RKO (cell line): Measurements from ENCODE around the gene AGAP2.
"Not testable (repeated sequence)": the region's sequence is repeated elsewhere in the genome, so short reads cannot be mapped to it uniquely, and the experiment has no call there.

Source experiments
- DNase-seq: peaks from one replicate; pipeline ENCODE4 v3.0.0-alpha.2; 2016; ENCODE audit warnings: low spot score

AGAP2 gene

DNA sequence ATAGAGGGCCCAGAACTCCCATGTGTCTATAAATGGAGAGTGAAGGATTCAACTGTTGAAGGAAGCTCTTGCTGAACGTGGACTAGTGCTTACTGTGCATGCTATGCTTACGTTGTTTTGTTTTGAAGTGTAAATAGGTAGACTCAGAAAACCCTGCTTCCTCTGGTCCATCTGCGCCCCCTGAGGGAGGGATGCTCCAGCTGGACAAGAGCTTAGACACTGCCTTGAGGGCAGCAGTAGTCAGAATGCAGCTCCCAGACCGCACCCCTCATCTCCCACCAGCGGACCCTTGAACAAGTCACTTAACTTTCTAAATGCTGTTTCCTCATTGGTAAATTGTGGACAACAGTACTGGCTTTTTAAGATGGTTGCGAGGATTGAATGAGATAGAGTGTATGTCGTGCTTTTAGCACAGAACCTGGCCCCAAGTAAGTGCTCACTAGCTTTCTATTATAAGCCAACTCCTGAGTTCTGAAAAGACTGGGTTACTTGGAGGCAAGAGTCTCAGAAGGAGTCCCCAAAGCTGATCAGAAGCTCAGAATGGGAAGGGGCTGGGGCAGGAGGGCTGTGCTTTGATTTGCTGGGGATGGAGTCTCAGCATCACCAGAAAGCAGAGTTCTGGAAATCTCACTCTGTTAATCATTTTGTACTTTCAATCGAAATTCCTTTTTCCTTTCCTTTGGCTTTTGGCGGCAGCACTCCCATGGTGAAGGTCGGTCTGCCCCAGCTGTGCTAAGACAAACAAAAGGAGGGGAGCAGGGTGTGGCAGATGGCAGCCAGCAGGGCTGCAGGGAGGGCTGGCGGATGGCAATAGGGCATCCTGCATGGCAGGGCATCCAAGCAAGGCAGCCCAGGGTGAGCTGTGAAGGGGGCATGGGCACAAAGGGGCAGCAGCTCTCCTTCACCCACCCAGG is 15.6 kb downstream of the AGAP2 start:
- no peak for DNase-seq

DNA sequence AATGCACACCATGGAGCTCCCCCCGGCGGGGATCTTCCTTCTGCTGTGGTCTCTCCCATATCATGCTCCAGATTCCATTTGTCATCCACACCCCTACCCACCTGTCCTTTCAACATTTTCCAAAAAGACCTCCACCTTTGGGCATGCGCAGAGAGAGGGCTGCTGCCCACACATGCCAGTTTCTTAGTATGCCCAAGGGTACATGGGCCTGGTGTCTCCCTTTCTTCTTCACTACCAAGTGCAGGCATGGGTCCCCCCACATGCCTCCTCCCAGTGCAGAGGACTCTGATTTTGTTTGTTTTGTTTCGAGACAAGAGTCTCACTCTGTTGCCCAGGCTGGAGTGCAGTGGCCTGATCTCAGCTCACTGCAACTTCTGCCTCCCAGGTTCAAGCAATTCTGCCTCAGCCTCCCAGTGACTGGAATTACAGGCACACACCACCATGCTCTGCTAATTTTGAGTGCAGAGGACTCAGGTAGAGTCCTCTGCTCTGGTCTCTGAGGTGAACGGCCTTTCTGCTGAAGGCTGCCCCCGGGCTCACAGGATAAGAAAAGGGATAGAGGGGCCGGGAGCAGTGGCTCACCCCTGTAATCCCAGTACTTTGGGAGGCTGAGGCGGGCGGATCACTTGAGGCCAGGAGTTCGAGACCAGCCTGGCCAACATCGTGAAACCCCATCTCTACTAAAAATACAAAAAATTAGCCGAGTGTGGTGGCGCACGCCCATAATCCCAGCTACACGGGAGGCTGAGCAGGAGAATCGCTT is 16.5 kb downstream of the AGAP2 start:
- not testable (repeated sequence) for DNase-seq

DNA sequence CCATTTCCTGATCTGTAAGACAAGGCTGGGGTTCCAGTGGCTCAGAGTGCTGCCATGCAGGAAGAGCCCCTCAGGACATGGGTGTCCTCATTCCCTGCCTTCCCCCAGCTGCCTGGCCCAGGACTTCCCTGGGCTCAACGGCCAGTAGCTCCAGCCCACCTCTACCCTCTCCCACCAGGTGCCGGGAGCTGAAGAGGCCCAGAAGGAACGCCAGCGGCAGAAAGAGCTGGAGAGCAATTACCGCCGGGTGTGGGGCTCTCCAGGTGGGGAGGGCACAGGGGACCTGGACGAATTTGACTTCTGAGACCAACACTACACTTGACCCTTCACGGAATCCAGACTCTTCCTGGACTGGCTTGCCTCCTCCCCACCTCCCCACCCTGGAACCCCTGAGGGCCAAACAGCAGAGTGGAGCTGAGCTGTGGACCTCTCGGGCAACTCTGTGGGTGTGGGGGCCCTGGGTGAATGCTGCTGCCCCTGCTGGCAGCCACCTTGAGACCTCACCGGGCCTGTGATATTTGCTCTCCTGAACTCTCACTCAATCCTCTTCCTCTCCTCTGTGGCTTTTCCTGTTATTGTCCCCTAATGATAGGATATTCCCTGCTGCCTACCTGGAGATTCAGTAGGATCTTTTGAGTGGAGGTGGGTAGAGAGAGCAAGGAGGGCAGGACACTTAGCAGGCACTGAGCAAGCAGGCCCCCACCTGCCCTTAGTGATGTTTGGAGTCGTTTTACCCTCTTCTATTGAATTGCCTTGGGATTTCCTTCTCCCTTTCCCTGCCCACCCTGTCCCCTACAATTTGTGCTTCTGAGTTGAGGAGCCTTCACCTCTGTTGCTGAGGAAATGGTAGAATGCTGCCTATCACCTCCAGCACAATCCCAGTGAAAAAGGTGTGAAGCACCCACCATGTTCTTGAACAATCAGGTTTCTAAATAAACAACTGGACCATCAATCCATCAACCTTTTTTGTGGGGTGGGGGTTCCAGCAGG is 17.6 kb downstream of the AGAP2 start:
- DNase-seq = no peak

DNA sequence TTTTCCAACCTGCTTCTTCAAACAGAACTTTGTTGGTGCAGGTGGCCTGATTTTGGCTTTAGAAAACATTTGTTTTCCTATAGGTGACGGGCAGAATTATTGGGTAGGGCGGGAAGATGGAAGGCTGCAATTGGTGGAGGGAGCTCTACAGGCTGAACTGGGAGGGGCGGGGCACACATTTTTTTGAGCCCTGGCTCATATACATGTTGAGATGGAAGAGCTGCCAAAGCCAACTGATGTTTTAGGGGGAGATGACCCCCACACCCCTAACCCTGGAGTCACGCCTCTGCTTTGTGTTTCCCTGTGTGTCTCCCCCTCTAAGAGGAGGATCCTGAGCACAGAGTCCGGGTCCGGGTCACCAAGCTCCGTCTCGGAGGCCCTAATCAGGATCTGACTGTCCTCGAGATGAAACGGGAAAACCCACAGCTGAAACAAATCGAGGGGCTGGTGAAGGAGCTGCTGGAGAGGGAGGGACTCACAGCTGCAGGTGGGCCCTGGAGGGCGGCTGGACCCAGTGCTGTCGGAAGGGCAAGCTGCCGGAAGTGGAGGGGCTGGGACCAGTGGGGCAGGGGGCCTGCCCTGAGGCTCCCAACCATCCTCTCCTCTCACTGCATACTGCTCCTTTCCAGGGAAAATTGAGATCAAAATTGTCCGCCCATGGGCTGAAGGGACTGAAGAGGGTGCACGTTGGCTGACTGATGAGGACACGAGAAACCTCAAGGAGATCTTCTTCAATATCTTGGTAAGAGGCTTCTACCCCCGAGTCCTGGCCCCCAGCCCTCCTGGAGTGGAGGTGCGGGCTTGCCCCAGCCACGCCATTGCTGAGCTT is 18.6 kb downstream of the AGAP2 start:
- DNase-seq = no peak

DNA sequence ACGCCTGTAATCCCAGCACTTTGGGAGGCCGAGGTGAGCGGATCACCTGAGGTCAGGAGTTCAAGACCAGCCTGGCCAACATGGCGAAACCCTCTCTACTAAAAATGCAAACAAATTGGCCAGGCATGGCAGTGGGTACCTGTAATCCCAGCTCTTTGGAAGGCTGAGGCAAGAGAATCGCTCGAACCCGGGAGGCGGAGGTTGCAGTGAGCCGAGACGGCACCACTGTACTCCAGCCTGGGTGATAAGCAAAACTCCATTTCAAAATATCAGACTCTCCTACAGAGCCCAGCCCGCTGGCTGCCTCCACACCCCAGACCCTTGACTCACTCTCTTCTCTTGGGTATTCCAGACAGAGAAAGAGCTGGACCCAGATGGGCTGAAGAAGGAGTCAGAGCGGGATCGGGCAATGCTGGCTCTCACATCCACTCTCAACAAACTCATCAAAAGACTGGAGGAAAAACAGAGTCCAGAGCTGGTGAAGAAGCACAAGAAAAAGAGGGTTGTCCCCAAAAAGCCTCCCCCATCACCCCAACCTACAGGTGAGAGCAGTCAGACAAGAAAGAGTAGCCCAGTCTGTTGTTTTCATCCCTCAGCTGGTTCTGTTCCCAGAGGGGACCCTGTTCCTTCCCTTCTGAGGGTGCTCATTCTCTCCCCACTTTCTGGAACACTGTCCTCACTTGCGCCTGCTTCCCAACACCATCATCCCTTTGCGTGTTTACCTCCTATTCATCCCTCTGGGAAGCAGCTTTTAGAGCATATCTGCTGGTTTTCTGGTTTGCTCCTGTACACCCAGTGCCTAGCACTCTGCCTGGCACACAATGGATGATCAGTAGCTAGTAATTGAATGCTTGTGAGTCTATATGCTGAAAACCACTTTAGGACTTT is 19.7 kb downstream of the AGAP2 start:
- DNase-seq = no peak

DNA sequence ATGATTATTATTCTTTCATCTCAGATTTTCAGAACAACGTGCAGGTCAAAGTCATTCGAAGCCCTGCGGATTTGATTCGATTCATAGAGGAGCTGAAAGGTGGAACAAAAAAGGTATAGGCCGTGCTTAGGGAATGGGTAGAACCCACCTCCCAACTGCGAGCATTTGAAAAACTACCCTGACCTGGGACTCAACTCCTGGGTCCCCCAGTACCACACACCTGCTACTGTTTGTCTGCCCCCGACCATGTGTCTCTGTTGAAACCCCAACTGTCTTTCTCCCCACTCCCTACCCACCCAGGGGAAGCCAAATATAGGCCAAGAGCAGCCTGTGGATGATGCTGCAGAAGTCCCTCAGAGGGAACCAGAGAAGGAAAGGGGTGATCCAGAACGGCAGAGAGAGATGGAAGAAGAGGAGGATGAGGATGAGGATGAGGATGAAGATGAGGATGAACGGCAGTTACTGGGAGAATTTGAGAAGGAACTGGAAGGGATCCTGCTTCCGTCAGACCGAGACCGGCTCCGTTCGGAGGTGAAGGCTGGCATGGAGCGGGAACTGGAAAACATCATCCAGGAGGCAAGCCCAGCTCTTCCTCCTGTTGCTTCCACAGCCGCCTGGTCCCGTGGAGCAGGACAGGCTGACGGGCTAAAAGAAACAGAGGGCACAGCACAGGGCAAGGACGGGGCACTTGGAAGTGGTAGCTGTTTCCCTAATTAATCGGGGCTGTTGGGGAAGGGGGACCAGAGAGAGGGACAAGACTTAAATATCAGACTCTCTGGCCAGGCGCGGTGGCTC is 20.5 kb downstream of the AGAP2 start:
- DNase-seq = no peak

DNA sequence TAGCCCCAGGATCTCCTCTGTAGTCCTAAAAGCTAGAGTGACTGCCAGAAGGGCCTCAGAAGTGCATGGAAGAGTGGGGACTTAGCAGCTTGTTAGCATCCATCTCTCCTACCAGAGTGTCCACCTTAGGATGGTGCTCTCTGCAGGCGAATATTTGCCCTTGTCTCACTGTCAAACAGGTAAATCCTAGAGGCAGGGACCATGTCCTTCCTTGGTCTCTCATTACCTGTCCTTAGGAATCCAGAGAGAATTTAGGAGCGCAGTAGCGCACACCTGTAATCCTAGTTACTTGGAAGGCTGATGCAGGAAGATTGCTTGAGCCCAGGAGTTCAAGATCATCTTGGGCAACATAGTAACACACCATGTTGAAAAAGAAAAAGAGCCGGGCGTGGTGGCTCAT is 21.4 kb downstream of the AGAP2 start:
- DNase-seq = no peak

DNA sequence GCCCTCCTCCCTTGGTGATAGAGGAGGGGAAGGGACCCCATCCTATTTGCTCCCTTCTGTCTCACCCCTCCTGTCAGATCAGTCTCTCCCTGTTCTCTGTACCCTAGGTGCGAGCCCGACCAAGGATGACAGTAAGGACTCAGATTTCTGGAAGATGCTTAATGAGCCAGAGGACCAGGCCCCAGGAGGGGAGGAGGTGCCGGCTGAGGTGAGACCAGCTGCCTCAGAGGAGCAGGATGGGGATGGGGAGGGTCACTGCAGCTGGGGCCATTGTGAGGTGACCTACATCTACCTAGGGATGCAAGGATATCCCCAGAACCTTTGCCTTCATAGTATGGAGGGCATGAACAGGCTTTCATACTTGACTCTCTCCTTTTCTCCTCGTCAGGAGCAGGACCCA is 22.2 kb downstream of the AGAP2 start:
- no peak for DNase-seq

DNA sequence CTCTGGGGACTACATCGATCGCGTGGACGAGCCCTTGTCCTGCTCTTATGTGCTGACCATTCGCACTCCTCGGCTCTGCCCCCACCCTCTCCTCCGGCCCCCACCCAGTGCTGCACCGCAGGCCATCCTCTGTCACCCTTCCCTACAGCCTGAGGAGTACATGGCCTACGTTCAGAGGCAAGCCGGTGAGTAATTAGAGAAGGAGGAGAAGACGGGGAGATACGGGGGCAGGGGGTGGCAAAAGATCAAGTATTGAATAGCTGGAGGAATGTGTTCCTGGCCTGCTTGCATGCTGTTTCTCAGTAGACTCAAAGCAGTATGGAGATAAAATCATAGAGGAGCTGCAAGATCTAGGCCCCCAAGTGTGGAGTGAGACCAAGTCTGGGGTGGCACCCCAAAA is 22.8 kb downstream of the AGAP2 start:
- DNase-seq = no peak

DNA sequence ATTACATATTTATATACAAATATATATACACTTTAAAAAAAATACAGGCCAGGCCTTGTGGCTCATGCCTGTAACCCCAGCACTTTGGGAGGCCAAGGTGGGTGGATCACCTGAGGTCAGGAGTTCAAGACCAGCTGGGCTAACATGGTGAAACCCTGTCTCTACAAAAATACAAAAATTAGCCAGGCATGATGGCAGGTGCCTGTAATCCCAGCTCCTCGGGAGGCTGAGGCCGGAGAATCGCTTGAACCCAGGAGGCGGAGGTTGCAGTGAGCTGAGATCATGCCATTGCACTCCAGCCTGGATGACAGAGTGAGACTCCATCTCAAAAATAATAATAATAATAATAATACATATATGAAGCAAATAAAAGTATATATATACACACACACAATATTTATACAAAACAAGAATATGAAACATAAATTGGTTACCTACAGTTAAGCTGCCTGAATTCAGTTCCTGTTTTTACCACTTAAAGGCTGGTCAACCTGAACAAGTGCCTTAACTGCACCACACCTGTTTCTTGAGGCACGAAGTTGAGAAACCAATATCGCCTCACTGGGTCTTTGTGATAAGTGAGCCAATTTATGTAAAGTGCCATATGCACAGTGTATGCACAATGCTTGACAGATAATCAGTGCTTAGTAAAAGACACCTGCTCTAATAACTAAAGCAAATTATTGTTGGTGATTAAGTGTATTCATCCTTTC is 23.4 kb downstream of the AGAP2 start:
- DNase-seq = not testable (repeated sequence)

DNA sequence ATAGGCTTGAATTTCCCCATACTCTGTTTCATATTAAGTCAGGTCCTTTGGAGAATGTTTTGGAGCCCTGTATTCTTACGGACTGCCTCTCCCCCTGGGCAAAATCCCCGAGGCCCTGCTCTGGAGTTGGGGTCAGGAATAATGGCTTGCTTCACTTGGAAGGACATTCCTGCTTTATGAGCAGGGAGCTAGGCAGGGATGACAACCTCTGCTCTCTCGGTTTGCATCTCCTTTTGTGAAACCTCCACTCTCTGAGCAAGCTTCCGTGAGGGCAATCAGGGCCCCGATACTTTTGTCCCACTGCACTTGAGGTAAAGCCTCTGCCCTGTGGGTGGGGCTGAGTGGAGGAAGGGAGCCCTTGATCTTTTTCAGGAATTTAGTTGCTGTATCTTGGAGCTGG is 25.3 kb downstream of the AGAP2 start:
- no peak for DNase-seq

DNA sequence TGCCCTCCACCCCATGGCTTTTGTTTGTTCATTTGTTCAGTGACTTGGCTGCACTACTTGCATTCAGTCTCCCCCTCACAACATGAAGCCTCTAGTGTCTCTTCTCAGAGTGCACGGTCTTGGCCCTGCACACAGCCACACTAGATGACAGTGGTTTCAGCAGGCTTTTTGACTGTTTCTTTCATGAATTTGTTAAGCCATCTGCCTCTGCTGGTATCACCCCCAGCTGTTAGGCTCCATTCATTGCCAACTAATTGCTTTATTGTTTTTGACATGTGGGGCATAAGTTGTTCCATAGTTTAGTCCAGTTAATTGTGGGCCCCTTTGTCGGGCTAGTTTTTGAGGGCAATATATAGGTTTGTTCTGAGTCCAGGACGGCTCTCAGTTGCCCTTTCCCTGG is 25.8 kb downstream of the AGAP2 start:
- no peak for DNase-seq

DNA sequence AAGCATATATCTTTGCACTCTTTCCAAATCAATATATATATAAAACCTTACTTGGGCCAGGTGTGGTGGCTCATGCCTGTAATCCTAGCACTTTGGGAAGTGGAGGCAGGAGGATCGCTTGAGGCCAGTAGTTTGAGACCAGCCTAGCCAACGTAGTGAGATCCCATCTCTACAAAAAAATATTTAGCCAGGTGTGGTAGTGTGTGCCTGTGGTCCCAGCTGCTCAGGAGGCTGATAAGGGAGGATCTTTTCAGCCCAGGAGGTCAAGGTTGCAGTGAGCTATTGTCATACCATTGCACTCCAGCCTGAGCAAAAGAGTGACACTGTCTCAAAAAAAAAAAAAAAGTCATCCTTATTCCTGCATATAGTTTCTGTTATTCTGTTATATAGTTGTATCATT is 30.2 kb downstream of the AGAP2 start:
- no peak for DNase-seq

DNA sequence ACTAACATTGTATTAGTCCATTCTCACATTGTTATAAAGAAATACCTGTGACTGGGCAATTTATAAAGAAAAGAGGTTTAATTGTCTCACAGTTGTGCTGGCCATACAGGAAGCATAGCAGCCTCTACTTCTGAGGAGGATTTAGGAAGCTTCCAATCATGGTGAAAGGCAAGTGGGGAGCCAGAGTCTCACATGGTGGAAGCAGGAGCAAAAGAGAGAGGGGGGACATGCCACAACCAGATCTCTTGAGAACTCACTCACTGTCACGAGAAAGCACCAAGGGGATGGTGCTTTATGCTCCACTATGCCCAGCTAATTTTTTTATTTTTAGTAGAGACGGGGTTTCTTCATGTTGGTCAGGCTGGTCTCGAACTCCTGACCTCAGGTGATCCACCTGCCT is 31.3 kb downstream of the AGAP2 start:
- DNase-seq = no peak

DNA sequence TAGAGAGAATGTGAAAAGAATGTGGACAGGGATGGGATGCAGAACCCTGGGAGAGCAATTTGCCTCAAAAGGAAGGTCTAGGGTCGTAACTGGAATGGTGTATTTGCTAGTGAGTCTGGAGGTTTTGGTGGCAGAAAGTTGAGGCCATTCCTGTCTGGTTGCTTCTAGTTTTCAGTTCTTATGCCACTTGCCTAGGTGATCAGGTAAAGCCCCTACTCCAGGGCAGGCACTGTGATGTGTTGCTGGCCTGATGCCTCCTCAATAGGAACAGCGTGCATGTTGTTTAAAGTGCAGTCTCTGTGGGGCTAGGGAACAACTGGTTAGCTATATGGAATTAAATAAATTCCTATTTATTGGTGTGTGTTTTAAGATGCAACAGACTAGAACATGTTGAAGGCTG is 38.2 kb downstream of the AGAP2 start:
- DNase-seq = no peak

DNA sequence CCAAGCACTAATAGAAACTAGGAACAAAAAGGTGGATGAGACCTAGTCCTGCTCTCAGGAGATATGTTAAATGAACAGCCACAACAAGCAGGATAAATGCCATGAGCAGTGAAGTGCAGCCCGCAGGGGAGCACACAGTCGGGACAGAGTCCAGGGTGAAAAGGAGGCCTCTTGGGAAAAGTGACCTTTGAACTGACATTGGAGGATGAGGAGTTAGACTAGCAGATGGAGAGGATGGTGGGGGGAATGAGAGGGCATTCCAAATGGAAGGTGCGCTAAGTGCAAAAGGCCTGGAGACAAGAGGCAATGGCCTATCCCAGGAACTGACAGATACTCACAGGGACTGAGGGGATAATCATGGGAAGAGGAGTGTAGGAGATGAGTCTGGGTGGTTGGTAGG is 40.1 kb downstream of the AGAP2 start:
- no peak for DNase-seq

DNA sequence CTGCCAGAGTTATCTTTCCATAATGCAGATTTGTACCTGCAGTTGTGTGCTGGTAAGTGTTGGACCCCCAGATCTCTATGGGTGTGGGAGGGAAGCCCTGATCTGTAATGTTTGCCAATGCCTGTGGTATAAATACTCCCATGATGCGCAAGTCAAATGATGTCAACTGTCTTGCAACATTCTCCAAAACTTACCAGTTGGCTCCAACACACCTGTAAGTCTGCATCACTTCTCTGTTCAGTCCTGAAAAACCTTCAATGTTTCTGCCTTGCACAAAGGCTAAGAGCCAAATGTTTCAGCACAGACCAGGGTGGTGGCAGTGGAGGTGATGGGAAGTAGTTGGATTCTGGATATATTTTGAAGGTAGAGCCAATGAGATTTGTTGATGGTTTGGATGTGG is 41.5 kb downstream of the AGAP2 start:
- DNase-seq = no peak

DNA sequence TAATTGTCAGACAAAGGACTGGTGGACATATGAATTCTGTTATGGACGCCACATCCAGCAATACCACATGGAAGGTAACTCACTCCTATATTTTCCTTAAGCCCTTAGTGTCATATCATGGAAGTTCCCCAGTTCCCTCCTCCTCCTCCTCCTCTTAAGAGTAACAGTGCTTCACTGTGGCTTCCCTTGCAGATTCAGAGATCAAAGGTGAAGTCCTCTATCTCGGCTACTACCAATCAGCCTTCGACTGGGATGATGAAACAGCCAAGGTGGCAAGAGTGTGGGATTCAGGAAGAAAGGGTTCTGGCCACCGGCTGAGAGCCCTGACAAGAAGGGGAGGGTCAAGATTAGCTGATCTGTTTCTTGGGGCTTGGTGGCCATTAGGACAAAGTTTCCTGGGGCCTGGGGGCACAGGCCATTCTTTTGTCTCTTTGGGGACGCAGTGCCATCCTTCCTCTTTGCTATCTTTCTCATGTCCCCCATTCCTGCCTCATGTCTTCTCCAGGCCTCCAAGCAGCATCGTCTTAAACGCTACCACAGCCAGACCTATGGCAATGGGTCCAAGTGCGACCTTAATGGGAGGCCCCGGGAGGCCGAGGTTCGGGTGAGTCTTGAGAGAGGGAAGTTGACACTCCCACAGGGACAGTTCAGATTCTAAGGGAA is 42.6 kb downstream of the AGAP2 start:
- DNase-seq = no peak
